Epithelial cell of proximal tubule (primary cell): ENCODE results near the gene BBC3. TPM values are rescaled to one million over a fixed set of nuclear protein-coding genes. Genes with fewer than 3 reads are reported as not detected.

Experiments
- DNase-seq: peaks from one replicate; pipeline ENCODE4 v3.0.0-alpha.2; 2011; ENCODE audit warnings: low read depth
- H3K4me3 ChIP-seq: 2 replicates; pipeline ENCODE4 v1.5.1; 2011; ENCODE audit warnings: low read depth, mild to moderate bottlenecking, low read length
- total RNA-seq: library from RNA; depleted of rRNA; stranded (reverse); fragments of >200 nt; gene quantifications from 2 replicates; pipeline ENCODE4 v1.2.3, GENCODE V29; 2015
- TF ChIP-seq, protein P1 (sequence below): conservative IDR thresholded peaks from 2 replicates; pipeline ENCODE4 v1.5.1; 2012; ENCODE audit warnings: low read depth, mild to moderate bottlenecking, low read length

Gene BBC3
- total RNA-seq, 1 donor from 2014 or later: 16.0 TPM

GRCh38 chr19:47239610-47240296, 8.8 kb upstream of the BBC3 start:
- no peak for DNase-seq
- H3K4me3 ChIP-seq: no peak overlapping the region
- TF ChIP-seq, protein P1, sequence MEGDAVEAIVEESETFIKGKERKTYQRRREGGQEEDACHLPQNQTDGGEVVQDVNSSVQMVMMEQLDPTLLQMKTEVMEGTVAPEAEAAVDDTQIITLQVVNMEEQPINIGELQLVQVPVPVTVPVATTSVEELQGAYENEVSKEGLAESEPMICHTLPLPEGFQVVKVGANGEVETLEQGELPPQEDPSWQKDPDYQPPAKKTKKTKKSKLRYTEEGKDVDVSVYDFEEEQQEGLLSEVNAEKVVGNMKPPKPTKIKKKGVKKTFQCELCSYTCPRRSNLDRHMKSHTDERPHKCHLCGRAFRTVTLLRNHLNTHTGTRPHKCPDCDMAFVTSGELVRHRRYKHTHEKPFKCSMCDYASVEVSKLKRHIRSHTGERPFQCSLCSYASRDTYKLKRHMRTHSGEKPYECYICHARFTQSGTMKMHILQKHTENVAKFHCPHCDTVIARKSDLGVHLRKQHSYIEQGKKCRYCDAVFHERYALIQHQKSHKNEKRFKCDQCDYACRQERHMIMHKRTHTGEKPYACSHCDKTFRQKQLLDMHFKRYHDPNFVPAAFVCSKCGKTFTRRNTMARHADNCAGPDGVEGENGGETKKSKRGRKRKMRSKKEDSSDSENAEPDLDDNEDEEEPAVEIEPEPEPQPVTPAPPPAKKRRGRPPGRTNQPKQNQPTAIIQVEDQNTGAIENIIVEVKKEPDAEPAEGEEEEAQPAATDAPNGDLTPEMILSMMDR: no peak

DNA sequence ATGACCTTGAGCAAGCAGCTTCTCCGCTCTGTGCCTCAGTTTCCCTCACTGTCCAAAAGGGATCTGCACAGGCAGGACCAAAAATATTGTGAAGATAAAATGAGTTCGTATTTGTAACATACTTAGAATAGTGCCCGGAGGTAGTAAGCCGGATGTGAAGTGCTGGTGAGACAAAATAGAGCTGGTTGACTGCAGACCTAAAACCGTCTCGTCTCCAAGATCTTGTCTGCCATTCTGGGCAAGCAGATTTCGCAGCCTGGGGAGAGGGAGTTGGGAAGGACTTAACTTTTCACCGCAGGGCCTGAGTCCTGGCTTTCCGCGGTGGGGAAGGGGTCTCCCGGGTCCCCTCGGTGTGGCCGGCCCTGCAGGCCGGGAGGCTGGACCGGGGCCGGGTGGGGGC, 8.2 kb upstream of the BBC3 start:
- no peak overlapping the region for H3K4me3 ChIP-seq
- TF ChIP-seq, protein P1: no peak
- no peak for DNase-seq

DNA sequence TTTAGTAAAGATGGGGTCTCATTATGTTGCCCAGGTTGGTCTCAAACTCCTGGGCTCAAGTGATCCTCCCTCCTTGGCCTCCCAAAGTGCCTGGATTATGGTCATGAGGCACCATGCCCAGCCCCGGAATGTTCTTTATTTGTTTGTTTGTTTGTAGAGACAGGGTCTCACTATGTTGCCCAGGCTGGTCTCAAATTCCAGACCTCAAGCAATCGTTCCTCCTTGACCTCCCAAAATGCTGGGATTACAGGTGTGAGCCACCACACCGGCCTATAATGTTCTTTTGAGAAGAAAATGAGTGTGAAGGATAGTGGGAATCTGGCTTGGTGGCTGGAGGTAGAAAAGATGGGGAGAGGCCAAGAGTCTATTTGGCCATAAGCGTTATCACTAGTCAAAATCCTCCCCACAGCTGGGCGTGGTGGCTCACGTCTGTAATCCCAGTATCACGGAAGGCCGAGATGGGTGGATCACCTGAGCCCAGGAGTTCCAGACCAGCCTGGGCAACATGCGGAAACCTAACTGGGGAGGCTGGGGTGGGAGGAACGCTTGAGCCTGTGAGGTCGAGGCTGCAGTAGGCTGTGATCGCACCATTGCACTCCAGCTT, 5.2 kb upstream of the BBC3 start:
- no peak for DNase-seq
- TF ChIP-seq, protein P1: no peak
- H3K4me3 ChIP-seq: no peak overlapping the region

DNA sequence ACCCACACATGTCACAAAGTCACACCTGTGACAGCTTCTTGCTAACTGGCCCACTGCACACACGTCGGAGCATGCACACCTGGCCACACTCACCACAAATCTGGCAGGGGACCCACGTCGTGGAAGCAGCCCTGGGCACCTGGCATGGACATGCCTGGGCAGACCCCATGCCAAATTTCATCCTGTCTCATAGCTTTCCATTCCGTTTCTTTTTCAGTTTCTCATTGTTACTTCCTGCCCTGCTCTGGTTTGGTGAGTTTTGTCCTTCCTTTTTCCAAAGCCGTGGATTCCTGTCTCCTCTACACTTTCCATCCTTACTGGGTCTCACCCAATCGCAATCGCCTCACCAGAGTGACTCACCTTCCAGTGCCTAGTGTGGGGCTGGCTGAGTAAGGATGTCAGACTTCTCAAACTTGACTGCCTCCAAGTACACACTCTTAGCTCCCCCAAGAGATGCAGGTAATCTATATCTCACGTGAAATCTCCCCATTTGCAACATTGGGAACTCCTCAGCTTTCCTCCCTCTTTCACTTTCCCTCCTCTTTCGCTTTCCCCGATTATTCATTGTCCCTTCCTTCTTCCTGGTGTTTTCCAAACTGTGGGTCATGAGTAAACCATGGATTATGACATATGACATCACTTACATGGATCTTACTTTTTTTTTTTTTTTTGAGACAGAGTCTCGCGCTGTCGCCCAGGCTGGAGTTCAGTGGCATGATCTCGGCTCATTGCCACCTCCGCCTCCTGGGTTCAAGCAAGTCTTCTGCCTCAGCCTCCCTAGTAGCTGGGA, 1.6 kb upstream of the BBC3 start:
- H3K4me3 ChIP-seq: peak overlapping the region; percentile 56
- TF ChIP-seq, protein P1: no peak
- DNase-seq: no peak

DNA sequence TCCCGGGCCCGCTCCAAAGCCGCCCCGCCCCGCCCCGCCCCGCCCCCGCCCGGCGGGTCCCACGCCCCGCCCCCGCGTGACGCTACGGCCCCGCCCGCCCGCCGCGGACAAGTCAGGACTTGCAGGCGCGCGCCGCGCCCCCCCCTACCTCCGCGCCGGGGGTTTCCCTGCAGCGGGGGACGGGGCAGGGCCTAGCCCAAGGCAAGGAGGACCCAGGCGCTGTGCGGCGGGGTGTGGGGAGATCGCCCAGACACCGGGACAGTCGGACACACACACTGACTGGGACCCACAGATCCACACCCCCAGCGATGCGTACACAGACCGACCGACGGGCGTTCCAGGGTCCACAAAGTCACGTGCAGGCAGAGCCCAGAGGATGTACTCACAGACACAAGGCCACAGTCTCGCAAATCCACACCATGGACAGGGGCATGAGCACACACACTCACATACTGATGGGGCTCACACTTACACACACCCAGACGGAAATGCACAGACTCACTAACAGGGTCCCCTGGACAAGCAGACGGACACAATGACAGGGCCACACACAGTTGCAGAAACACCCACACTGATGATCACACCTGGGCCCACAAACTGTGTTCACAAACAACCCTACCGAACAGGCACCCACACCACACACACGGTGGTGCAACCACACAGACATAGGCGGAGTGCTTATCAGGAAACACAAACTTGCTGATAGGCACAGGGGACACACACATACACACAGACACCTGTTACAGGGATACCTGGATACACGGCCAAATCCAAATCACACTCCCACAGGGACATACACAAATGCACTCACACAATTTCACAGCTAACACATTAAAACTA, 436 bp upstream of the BBC3 start:
- TF ChIP-seq, protein P1: no peak
- H3K4me3 ChIP-seq: peak overlapping the region; percentile 56
- no peak for DNase-seq

- TF ChIP-seq, protein P1: peak; percentile 61
- peak overlapping the region; percentile 94 for H3K4me3 ChIP-seq
- DNase-seq: no peak
These were observed 712 bp downstream of the BBC3 start for GRCh38 chr19:47230054-47230920.
